Measurements from ENCODE around the gene PGLYRP1.

DNA sequence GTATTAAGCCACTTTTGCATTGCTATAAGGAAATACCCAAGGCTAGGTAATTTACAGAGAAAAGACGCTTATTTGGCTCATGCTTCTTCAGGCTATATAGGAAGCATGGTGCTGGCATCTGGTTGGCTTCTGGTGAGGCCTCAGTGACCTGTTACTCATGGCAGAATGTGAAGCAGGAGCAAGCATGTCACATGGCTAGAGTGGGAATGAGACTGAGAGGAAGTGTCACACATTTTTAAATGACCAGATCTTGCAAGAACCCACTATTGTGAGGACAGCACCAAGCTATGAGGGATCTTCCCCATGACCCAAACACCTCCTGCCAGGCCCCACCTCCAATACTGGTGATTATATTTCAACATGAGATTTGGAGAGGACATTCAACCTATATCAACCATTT is 43.6 kb upstream of the PGLYRP1 start:
- TF ChIP-seq, protein P1, sequence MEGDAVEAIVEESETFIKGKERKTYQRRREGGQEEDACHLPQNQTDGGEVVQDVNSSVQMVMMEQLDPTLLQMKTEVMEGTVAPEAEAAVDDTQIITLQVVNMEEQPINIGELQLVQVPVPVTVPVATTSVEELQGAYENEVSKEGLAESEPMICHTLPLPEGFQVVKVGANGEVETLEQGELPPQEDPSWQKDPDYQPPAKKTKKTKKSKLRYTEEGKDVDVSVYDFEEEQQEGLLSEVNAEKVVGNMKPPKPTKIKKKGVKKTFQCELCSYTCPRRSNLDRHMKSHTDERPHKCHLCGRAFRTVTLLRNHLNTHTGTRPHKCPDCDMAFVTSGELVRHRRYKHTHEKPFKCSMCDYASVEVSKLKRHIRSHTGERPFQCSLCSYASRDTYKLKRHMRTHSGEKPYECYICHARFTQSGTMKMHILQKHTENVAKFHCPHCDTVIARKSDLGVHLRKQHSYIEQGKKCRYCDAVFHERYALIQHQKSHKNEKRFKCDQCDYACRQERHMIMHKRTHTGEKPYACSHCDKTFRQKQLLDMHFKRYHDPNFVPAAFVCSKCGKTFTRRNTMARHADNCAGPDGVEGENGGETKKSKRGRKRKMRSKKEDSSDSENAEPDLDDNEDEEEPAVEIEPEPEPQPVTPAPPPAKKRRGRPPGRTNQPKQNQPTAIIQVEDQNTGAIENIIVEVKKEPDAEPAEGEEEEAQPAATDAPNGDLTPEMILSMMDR (IDR thresholded peaks at IDR 0.05), result no peak
- TF ChIP-seq POLR2AphosphoS5 (IDR thresholded peaks at IDR 0.05), result no peak

All from esophagus muscularis mucosa (tissue), 3 donors.